ENCODE results near the gene CCDC66. TPM values are rescaled to one million over a fixed set of nuclear protein-coding genes. Genes with fewer than 3 reads are reported as not detected.

CCDC66 gene
- total RNA-seq, result 17.1 and 30.0 TPM in 2 replicates

GRCh38 chr3:56556908-56557830 lies at the start of gene CCDC66:
Gene CCDC66, plus strand, starts transcription at chr3:56557175. Its CDS starts 68 bp downstream, at chr3:56557243.

Other genes starting within 250 kb of the CCDC66 start
- 0.21 and 0.34 TPM in 2 replicates for gene ERC2, start 88.7 kb upstream of the CCDC66 start, total RNA-seq
- 58.8 and 104 TPM in 2 replicates for gene TASOR, start 126.1 kb downstream of the CCDC66 start, total RNA-seq
- gene ARHGEF3, start 244.8 kb downstream of the CCDC66 start, total RNA-seq, result 9.6 and 36.2 TPM in 2 replicates

Data from nasal cavity respiratory epithelium epithelial cell of viscerocranial mucosa (primary cell).